CD4-positive, CD25-positive, alpha-beta regulatory T cell (primary cell): ENCODE measurements around the gene KDM4B. TPM values are rescaled to one million over a fixed set of nuclear protein-coding genes. Genes with fewer than 3 reads are reported as not detected.

Experiments used
- ATAC-seq, 2 donors: fragments of 150-1000 bp; cut with Tn5 transposase; one replicate each; pipeline ENCODE4 v1.10.0; 2021; ENCODE audit warnings: low read depth in 2 of 2, moderate number of reproducible peaks in 2 of 2, moderate library complexity in 1 of 2
- DNase-seq, 3 donors: peaks; one replicate each; pipeline versions ENCODE4 v3.0.0 to v3.0.0-alpha.2; 2012 to 2022; ENCODE audit warnings: mixed read lengths in 1 of 3
- H3K27ac ChIP-seq: one replicate; pipeline ENCODE4 v1.7.0; 2013; ENCODE audit warnings: mild to moderate bottlenecking, low read length; ENCODE audit not compliant: insufficient read depth, poor library complexity, severe bottlenecking
- H3K27me3 ChIP-seq: one replicate; pipeline ENCODE4 v1.7.0; 2013; ENCODE audit warnings: low read length; ENCODE audit not compliant: control insufficient read depth, insufficient read depth
- H3K36me3 ChIP-seq: one replicate; pipeline ENCODE4 v1.7.0; 2013; ENCODE audit warnings: mild to moderate bottlenecking, low read length, moderate library complexity; ENCODE audit not compliant: control insufficient read depth, insufficient read depth
- H3K4me1 ChIP-seq: 2 replicates; pipeline ENCODE4 v1.7.0; 2013; ENCODE audit warnings: mild to moderate bottlenecking, low read length; ENCODE audit not compliant: insufficient read depth, control insufficient read depth, poor library complexity, severe bottlenecking
- H3K4me3 ChIP-seq: one replicate; pipeline ENCODE4 v1.7.0; 2013; ENCODE audit warnings: low read depth, mild to moderate bottlenecking, low read length, moderate library complexity
- H3K9me3 ChIP-seq, 2 experiments: 1 replicate in 1 of 2; 2 replicates in 1 of 2; pipeline ENCODE4 v1.7.0; 2013; ENCODE audit warnings: low read length in 2 of 2, mild to moderate bottlenecking in 1 of 2, moderate library complexity in 1 of 2; ENCODE audit not compliant: control insufficient read depth in 2 of 2
- H3K27ac Mint-ChIP-seq, 3 donors: one replicate each; pipeline ENCODE4 v1.8.0; 2020 to 2022; ENCODE audit warnings: mild to moderate bottlenecking in 3 of 3, mixed read lengths in 3 of 3, moderate library complexity in 2 of 3
- H3K27me3 Mint-ChIP-seq: one replicate; pipeline ENCODE4 v1.8.0; 2022; ENCODE audit warnings: mild to moderate bottlenecking, mixed read lengths
- H3K36me3 Mint-ChIP-seq: one replicate; pipeline ENCODE4 v1.8.0; 2020; ENCODE audit warnings: mixed read lengths
- H3K4me1 Mint-ChIP-seq, 4 donors: one replicate each; pipeline ENCODE4 v1.8.0; 2020 to 2022; ENCODE audit warnings: mixed read lengths in 4 of 4, mild to moderate bottlenecking in 1 of 4
- H3K4me3 Mint-ChIP-seq, 4 donors: one replicate each; pipeline ENCODE4 v1.8.0; 2020 to 2022; ENCODE audit warnings: mild to moderate bottlenecking in 4 of 4, mixed read lengths in 4 of 4, moderate library complexity in 3 of 4
- H3K9me3 Mint-ChIP-seq, 7 donors: one replicate each; pipeline ENCODE4 v1.8.0; 2020 to 2022; ENCODE audit warnings: mixed read lengths in 7 of 7, mild to moderate bottlenecking in 3 of 7, moderate library complexity in 2 of 7
- polyA plus RNA-seq, 4 donors: library from polyadenylated mRNA; unstranded; fragments of 300-500 nt; fragmentation: Illumina TruSeq; gene quantifications; one replicate each; pipeline ENCODE4 v1.2.3, GENCODE V29; 2021
- total RNA-seq: library from RNA; stranded (reverse); gene quantifications from one replicate; pipeline ENCODE4 v1.2.3, GENCODE V29; 2022

Gene KDM4B
- total and polyA plus RNA-seq, 5 donors from 2014 or later, result 6.3 to 70.0 (median 8.6) TPM

DNA sequence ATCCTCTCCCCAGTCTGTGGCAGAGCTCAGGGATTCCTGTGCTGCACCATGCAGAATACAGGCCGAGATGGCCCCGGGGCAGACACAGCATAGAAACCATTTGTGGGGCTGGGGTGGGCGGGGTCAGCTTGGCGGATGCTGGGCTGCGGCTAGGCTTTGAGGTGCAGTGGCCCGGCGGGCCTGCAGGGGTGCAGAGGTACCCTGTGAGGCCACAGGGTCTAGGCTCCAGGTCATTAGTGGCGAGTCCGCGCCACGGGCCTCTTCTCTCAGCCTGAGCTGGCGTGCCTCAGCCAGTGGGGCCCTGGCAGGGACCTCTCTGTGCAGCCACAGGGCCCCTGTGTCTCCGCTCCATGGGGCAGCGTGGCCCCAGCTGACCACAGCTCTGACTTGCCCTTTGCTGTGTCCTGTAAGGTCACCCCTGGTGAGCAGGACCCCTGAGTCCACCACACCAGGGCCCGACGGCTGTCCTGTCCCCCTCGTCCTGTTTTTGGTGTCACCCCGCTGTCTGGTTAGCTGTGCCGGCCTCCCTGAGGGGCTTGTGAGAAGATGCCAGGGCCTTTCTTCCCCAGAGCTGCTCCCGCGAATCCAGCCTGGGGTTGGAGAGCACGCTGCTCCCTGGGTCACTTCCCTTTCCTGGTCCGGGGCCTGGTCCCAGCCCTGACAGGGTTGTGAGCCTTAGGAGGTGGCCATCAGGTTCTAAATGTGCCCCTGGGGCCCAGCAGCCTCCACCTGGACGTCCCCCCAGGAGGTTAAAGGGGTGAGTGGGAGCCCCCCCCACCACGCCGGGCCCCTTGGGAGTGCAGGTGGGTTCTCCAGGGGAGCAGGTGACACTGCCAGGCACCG is 12.1 kb downstream of the KDM4B start:
- no peak overlapping the region for H3K4me3 ChIP-seq
- no peaks in the 10 kb centered on the region for H3K27me3 Mint-ChIP-seq
- peaks cover 3% of the 10 kb centered on the region for H3K4me1 ChIP-seq
- H3K9me3 Mint-ChIP-seq, result no peaks in the 10 kb centered on the region
- H3K27ac Mint-ChIP-seq, result no peak overlapping the region
- H3K36me3 Mint-ChIP-seq, result peaks cover 7% of the 10 kb centered on the region
- H3K4me1 Mint-ChIP-seq, result peaks cover 0 to 29% (median 5%) of the 10 kb centered on the region in 4 donors
- no peak for DNase-seq
- no peak for ATAC-seq
- H3K9me3 ChIP-seq, result no peaks in the 10 kb centered on the region
- no peak overlapping the region for H3K27ac ChIP-seq
- H3K36me3 ChIP-seq, result peaks cover 11% of the 10 kb centered on the region
- H3K27me3 ChIP-seq, result no peaks in the 10 kb centered on the region
- H3K4me3 Mint-ChIP-seq, result no peak overlapping the region

DNA sequence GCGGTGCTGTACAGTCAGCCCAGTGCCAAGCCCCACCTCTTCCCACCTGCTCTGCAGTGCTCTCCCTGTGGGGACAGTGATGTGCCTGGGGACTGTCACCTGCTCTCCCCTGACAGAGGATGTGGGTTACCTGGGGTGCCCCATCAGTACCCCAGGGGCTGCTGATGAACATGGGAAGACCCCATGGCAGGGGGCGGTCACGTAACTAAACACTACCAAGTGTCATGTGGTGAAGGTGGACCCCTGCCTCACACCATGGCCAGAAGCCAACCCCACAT is 12.7 kb downstream of the KDM4B start:
- peaks cover 0 to 25% (median 5%) of the 10 kb centered on the region in 4 donors for H3K4me1 Mint-ChIP-seq
- ATAC-seq, result no peak
- no peak for DNase-seq
- Histone ChIP-seq H3K4me1 (peaks cover 3% of the 10 kb centered on the region), H3K4me3 (no peak overlapping the region), H3K27me3 (no peaks in the 10 kb centered on the region), H3K27ac (no peak overlapping the region), H3K36me3 (peaks cover 7% of the 10 kb centered on the region), H3K9me3 (no peaks in the 10 kb centered on the region)
- no peaks in the 10 kb centered on the region for H3K27me3 Mint-ChIP-seq
- peaks cover 7% of the 10 kb centered on the region for H3K36me3 Mint-ChIP-seq
- H3K9me3 Mint-ChIP-seq, result no peaks in the 10 kb centered on the region
- H3K27ac Mint-ChIP-seq, result no peak overlapping the region
- no peak overlapping the region for H3K4me3 Mint-ChIP-seq

DNA sequence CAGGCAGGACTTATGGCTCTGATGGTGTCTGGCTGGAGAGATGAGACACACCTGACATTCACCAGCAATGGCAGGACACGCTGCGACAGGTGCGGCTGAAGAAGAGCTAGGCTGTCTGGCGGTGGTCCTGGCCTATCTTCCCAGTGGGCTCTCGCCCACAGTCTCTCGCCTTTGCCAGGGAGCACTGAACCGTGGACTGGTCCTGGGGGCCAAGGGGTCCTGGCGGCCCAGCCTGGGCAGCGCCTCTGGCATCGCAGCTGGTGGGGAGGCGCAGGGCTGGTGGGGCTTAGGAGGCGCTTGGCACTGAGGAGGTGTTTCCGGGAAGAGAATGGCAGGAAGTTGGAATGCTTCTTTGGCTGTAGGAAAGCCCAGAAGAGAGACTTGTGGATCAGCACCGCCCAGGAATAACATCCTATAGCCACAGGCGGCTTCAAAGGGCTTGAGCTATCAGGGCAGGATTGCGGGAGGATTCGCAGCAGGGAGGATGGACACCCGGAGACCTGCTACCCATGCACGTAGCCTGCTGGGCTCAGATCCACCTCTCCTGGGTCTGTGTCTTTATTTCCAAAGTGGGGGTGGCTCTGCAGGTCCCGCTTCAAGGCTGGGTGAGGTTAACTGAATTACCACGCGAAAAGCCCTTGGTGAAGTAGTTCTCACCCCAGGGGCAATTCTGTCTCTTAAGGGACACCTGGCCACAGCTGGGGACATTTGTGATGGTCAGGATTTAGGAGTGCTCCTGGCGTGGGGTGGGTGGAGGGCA is 14.6 kb downstream of the KDM4B start:
- Mint-ChIP-seq H3K27me3 (no peaks in the 10 kb centered on the region), H3K36me3 (peaks cover 5% of the 10 kb centered on the region), H3K4me1 (peaks cover 0 to 26% (median 13%) of the 10 kb centered on the region in 4 donors), H3K27ac (no peak overlapping the region), H3K9me3 (peaks cover 0 to 1% (median 0%) of the 10 kb centered on the region in 7 donors), H3K4me3 (no peak overlapping the region)
- ATAC-seq (no peak), DNase-seq (no peak)
- H3K4me3 ChIP-seq, result no peak overlapping the region
- H3K27me3 ChIP-seq, result no peaks in the 10 kb centered on the region
- H3K9me3 ChIP-seq, result no peaks in the 10 kb centered on the region
- H3K36me3 ChIP-seq, result no peaks in the 10 kb centered on the region
- peaks cover 3% of the 10 kb centered on the region for H3K4me1 ChIP-seq
- H3K27ac ChIP-seq, result no peak overlapping the region

DNA sequence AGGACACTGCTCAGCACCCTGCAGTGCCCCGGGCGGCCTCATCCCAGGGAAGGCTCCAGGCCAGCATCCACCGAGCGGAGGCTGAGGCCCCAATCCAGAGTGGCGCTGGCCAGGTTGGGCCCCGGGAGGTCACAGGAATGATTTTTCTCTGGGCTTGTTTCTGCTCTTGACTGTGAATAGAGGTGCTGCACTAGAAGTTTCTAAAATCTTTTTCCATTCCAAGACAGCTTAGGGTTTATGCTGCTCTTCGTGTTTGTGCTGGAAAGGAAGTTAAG is 15.1 kb downstream of the KDM4B start:
- Mint-ChIP-seq H3K27ac (peak overlapping the region in 1 of 3 donors; percentile 65), H3K36me3 (peaks cover 5% of the 10 kb centered on the region), H3K27me3 (no peaks in the 10 kb centered on the region), H3K4me3 (no peak overlapping the region), H3K9me3 (peaks cover 0 to 1% (median 0%) of the 10 kb centered on the region in 7 donors), H3K4me1 (peaks cover 0 to 26% (median 13%) of the 10 kb centered on the region in 4 donors)
- Histone ChIP-seq H3K27me3 (no peaks in the 10 kb centered on the region), H3K36me3 (no peaks in the 10 kb centered on the region), H3K4me3 (no peak overlapping the region), H3K4me1 (peaks cover 3% of the 10 kb centered on the region), H3K9me3 (no peaks in the 10 kb centered on the region), H3K27ac (no peak overlapping the region)
- ATAC-seq (no peak), DNase-seq (no peak)

DNA sequence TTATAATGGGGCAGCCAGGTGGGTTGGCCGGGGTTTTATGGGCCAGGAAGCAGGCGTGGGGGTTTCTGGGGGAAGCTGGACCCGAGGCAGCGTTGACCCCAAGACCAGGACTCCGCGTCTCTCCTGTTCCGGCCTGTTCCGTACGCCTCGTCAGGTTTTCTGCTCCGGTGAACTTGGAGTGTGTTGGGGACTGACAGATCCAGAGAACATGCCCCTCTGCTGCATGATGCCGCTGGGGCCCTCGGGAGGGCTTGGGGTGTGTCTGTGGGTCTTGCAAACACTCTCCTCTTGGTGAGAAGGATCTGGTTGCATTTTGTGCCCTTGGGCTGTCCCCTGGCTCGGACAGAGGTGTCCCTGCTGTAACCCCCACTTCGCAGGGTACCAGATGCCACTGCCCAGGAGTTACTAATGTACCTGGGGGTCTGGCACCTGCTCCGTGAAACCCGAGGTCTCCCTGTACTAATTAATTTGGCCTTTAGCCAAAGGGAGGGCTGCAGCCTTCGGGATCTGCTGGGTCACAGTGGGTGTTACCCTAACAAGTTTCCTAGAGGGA is 15.6 kb downstream of the KDM4B start:
- Histone ChIP-seq H3K9me3 (no peaks in the 10 kb centered on the region), H3K4me3 (no peak overlapping the region), H3K27me3 (no peaks in the 10 kb centered on the region), H3K36me3 (no peaks in the 10 kb centered on the region), H3K27ac (no peak overlapping the region), H3K4me1 (peaks cover 3% of the 10 kb centered on the region)
- Mint-ChIP-seq H3K4me1 (peaks cover 0 to 24% (median 12%) of the 10 kb centered on the region in 4 donors), H3K9me3 (peaks cover 0 to 1% (median 0%) of the 10 kb centered on the region in 7 donors), H3K27me3 (no peaks in the 10 kb centered on the region), H3K27ac (peak overlapping the region in 1 of 3 donors; percentile 65), H3K36me3 (peaks cover 5% of the 10 kb centered on the region), H3K4me3 (no peak overlapping the region)
- no peak for DNase-seq
- no peak for ATAC-seq

DNA sequence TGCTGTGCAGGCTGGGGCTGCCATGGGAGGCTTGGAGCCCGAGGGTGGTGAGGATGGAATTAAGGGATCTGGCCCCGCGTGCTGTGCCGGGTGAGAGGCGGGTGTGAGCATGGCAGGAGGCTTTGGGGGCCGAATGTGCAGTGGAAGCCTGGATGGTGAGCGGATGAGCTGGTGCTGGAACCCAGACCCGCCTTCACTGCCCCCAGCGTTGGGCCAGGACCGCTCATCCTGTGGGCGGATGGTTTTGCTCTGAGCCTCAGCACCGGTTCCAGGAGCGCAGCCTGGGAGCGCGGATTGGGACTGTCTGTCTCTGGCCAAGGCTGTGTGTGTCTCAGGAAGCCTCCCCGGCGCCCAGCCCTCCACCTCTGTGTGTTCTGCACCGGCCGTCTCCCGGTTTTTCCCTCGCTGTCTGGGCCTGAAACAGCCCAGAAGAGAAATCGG is 16.7 kb downstream of the KDM4B start:
- peaks cover 0 to 1% (median 0%) of the 10 kb centered on the region in 7 donors for H3K9me3 Mint-ChIP-seq
- DNase-seq (no peak), ATAC-seq (no peak)
- peaks cover 3% of the 10 kb centered on the region for H3K4me1 ChIP-seq
- H3K4me3 Mint-ChIP-seq, result no peak overlapping the region
- no peaks in the 10 kb centered on the region for H3K27me3 Mint-ChIP-seq
- no peak overlapping the region for H3K4me3 ChIP-seq
- no peaks in the 10 kb centered on the region for H3K27me3 ChIP-seq
- no peaks in the 10 kb centered on the region for H3K9me3 ChIP-seq
- H3K27ac ChIP-seq, result no peak overlapping the region
- H3K36me3 Mint-ChIP-seq, result peaks cover 5% of the 10 kb centered on the region
- H3K4me1 Mint-ChIP-seq, result peaks cover 0 to 21% (median 16%) of the 10 kb centered on the region in 4 donors
- H3K36me3 ChIP-seq, result no peaks in the 10 kb centered on the region
- H3K27ac Mint-ChIP-seq, result peak overlapping the region in 1 of 3 donors; percentile 6

DNA sequence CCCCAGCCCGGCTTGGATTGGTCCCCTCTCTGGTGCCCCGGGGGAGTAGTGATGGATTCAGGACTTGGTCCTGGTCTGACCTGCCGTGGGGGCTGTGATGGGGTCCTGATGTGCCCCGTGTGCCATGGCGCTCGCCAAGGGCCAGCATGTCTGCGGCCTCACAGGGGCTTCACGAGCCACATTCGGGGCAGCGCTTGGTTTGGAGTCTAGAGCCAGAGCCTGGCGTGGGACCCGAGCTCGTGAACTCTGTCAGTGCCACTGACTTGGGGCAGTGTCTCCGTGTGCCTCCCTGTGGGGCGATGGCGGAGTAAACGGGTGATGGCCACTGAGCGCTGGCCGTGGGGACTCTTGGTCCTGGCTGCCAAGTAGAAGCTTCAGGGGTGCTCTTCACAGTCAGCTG is 17.1 kb downstream of the KDM4B start:
- no peaks in the 10 kb centered on the region for H3K27me3 Mint-ChIP-seq
- no peak overlapping the region for H3K27ac ChIP-seq
- no peak overlapping the region for H3K4me3 ChIP-seq
- no peak overlapping the region for H3K4me3 Mint-ChIP-seq
- no peaks in the 10 kb centered on the region for H3K36me3 ChIP-seq
- no peaks in the 10 kb centered on the region for H3K9me3 ChIP-seq
- peaks cover 5% of the 10 kb centered on the region for H3K36me3 Mint-ChIP-seq
- peak overlapping the region in 1 of 3 donors; percentile 6 for H3K27ac Mint-ChIP-seq
- no peaks in the 10 kb centered on the region for H3K27me3 ChIP-seq
- no peak for DNase-seq
- H3K4me1 Mint-ChIP-seq, result peaks cover 0 to 20% (median 15%) of the 10 kb centered on the region in 4 donors
- peaks cover 0 to 1% (median 0%) of the 10 kb centered on the region in 7 donors for H3K9me3 Mint-ChIP-seq
- peaks cover 3% of the 10 kb centered on the region for H3K4me1 ChIP-seq
- no peak for ATAC-seq
